Measurements from ENCODE around the gene RPRD2. TPM values are rescaled to one million over a fixed set of nuclear protein-coding genes. Genes with fewer than 3 reads are reported as not detected.

Gene RPRD2
- total and polyA plus RNA-seq, 9 of the 15 experiments (the other 6 are each of a cell fraction or from before 2014, with no cell fraction given) = 1.5 to 21.6 (median 7.7) TPM

DNA sequence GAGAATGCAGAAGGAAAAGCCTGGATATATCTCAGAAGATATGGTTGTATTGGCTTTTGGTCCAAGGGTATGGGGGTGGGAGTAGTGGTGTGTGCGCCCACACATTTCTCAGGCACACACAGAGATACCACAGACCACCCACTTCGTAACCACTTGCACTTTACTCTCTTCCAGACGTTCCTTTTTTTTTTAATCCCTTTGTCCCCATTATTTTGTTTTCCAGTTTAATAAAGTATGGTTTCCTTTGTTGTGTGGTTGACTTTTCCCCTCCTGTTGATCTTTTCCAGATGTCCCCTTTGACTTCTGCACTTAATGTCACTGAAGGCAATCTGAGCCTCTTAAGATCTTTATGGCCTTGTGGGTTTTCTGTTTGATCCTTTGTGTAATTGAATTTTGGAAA, 112.8 kb downstream of the RPRD2 start:
- no peaks in the 10 kb centered on the region for H4K20me1 ChIP-seq (replicated peaks; ENCODE audit: control insufficient read depth, insufficient read depth, low read length)
- H3K36me3 ChIP-seq (ENCODE audit: control insufficient read depth, insufficient read depth, low read length) = peaks cover 20% of the 10 kb centered on the region; the same call in 2 of the 3 replicates
- no peak overlapping the region for H3K27ac ChIP-seq (ENCODE audit: extremely low read depth, low read depth, low read length)
- no peaks in the 10 kb centered on the region for H3K27me3 ChIP-seq (ENCODE audit: control insufficient read depth in 2 of 2, insufficient read depth in 2 of 2, low read length in 2 of 2)
- peaks cover 4 to 24% of the 10 kb centered on the region in 2 experiments for H3K4me1 ChIP-seq (replicated peaks in 1 of 2; ENCODE audit: control insufficient read depth in 2 of 2, insufficient read depth in 2 of 2, low read length in 2 of 2)
- H3K79me2 ChIP-seq (ENCODE audit: control insufficient read depth, insufficient read depth, low read length) = no peaks in the 10 kb centered on the region
- WGBS (ENCODE audit: insufficient coverage, low coverage, missing lambda C conversion rate) = 68% methylated on average over 3 of the region's 3 CpGs
- no peak overlapping the region for H3K4me2 ChIP-seq (ENCODE audit: insufficient read depth, low read length)
- no peak overlapping the region for H3K9ac ChIP-seq (ENCODE audit: insufficient read depth in 1 of 2, low read depth in 2 of 2, low read length in 2 of 2)
- peak; percentile 7; the same call in 1 of the 3 replicates for ATAC-seq
- H3K9me3 ChIP-seq (replicated peaks; ENCODE audit: control insufficient read depth, insufficient read depth, low read depth, low read length) = no peaks in the 10 kb centered on the region
- no peak for FAIRE-seq
- H2AFZ ChIP-seq (ENCODE audit: low read depth, low read length) = no peak overlapping the region
- DNase-seq (ENCODE audit: extremely low read depth in 1 of 4, low spot score in 3 of 4) = no peak
- ChIA-PET CTCF (ENCODE audit: low intra/inter-chr PET ratio) (no interaction called here), POLR2A (interaction anchor here (1.3 kb wide), 1 partner anchor 10 kb away, joined by 3 read pairs; the partner anchor contains the start of gene TARS2)
- intact Hi-C loops (cut with micrococcal nuclease) = no loop called here
- H3K9me1 ChIP-seq (ENCODE audit: control insufficient read depth, insufficient read depth, low read length) = no peaks in the 10 kb centered on the region
- BruUV-seq (replicated peaks) = no TSS peak
- TF ChIP-seq MTA2 (IDR thresholded peaks at IDR 0.05; ENCODE audit: low read depth) = no peak
- TF ChIP-seq, protein P1, sequence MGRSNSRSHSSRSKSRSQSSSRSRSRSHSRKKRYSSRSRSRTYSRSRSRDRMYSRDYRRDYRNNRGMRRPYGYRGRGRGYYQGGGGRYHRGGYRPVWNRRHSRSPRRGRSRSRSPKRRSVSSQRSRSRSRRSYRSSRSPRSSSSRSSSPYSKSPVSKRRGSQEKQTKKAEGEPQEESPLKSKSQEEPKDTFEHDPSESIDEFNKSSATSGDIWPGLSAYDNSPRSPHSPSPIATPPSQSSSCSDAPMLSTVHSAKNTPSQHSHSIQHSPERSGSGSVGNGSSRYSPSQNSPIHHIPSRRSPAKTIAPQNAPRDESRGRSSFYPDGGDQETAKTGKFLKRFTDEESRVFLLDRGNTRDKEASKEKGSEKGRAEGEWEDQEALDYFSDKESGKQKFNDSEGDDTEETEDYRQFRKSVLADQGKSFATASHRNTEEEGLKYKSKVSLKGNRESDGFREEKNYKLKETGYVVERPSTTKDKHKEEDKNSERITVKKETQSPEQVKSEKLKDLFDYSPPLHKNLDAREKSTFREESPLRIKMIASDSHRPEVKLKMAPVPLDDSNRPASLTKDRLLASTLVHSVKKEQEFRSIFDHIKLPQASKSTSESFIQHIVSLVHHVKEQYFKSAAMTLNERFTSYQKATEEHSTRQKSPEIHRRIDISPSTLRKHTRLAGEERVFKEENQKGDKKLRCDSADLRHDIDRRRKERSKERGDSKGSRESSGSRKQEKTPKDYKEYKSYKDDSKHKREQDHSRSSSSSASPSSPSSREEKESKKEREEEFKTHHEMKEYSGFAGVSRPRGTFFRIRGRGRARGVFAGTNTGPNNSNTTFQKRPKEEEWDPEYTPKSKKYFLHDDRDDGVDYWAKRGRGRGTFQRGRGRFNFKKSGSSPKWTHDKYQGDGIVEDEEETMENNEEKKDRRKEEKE (IDR thresholded peaks at IDR 0.05; ENCODE audit: borderline replicate concordance in 1 of 2, control insufficient read depth in 1 of 2, low read depth in 2 of 2, low read length in 1 of 2) = 0 out of 4 replicates have a peak, but pooled peaks of 1 of the 2 experiments have one; percentile 18
- 0 out of 2 replicates have a peak, but pooled peaks have one; percentile 34 for TF ChIP-seq POLR2AphosphoS5 (IDR thresholded peaks at IDR 0.05; ENCODE audit: control insufficient read depth, insufficient read depth, low read depth, low read length)
- peak; percentile 41; the same call in 1 of the 2 replicates for TF ChIP-seq EGR1 (conservative IDR thresholded peaks at IDR 0.05)
- H3K4me3 ChIP-seq = no peak overlapping the region
- in situ Hi-C loops (cut with MboI) = no loop called here
